A549 (cell line): ENCODE results near the gene GIGYF1.

Experiments used
- CTCF ChIP-seq: fragments of >200 bp; sonication (Bioruptor Twin); formaldehyde crosslinking; IDR thresholded peaks from 3 replicates; pipeline ENCODE4 v1.5.1; 2016
- EP300 ChIP-seq, 2 experiments: fragments of >200 bp; sonication (Bioruptor Twin); formaldehyde crosslinking; IDR thresholded peaks; 2 replicates in 1 of 2; 3 replicates in 1 of 2; pipeline ENCODE4 v1.6.1; 2016 to 2017
- HOXB5 ChIP-seq: fragments of 250-450 bp; sonication (Bioruptor Pico); IDR thresholded peaks from 2 replicates; pipeline ENCODE4 v1.5.0; 2020; ENCODE audit warnings: mild to moderate bottlenecking, moderate library complexity
- NPAS2 ChIP-seq: fragments of 250-450 bp; sonication (Bioruptor Pico); IDR thresholded peaks from 2 replicates; pipeline ENCODE4 v1.8.0; 2022; ENCODE audit warnings: mild to moderate bottlenecking, moderate library complexity, borderline replicate concordance
- PHF8 ChIP-seq: fragments of 200-600 bp; sonication (generic); IDR thresholded peaks from 2 replicates; pipeline ENCODE4 v1.6.1; 2016; ENCODE audit warnings: low read depth, mild to moderate bottlenecking, antibody characterized with exemption, moderate library complexity, borderline replicate concordance
- POLR2A ChIP-seq: IDR thresholded peaks from 2 replicates; pipeline ENCODE4 v1.6.1; 2012; ENCODE audit warnings: mild to moderate bottlenecking, low read length
- POLR2AphosphoS2 ChIP-seq: conservative IDR thresholded peaks from 2 replicates; pipeline ENCODE4 v1.6.1; 2012; ENCODE audit warnings: low read length, improper control_type of control experiment, inconsistent platforms
- RAD21 ChIP-seq, 2 experiments: fragments of >200 bp in 1 of 2; sonication (Bioruptor Twin) in 1 of 2; formaldehyde crosslinking in 1 of 2; IDR thresholded peaks in 1 of 2; conservative IDR thresholded peaks in 1 of 2; 2 replicates in 1 of 2; 3 replicates in 1 of 2; pipeline ENCODE4 v1.6.1; 2012 to 2018; ENCODE audit warnings: inconsistent platforms in 1 of 2
- RARB ChIP-seq: fragments of 250-450 bp; sonication (Bioruptor Pico); IDR thresholded peaks from 2 replicates; pipeline ENCODE4 v1.8.0; 2021; ENCODE audit warnings: mild to moderate bottlenecking, moderate library complexity
- ZFP36 ChIP-seq: fragments of 450-650 bp; IDR thresholded peaks from 2 replicates; pipeline ENCODE4 v1.6.1; 2014; ENCODE audit warnings: borderline replicate concordance; ENCODE audit not compliant: partially characterized antibody
- TF ChIP-seq, protein P1 (sequence below): fragments of 200-600 bp; sonication (generic); IDR thresholded peaks from 2 replicates; pipeline ENCODE4 v1.6.1; 2016; ENCODE audit warnings: antibody characterized with exemption, mild to moderate bottlenecking, moderate library complexity
- TF ChIP-seq, protein P2 (sequence below): fragments of 450-650 bp; IDR thresholded peaks from 2 replicates; pipeline ENCODE4 v1.6.1; 2014; ENCODE audit warnings: antibody characterized with exemption

GRCh38 chr7:100721505-100721812 is 27.4 kb upstream of the GIGYF1 start:
- TF ChIP-seq RAD21 (conservative IDR thresholded peaks at IDR 0.05 in 1 of 2, IDR thresholded peaks at IDR 0.05 in 1 of 2) (no peak), PHF8 (no peak), NPAS2 (CRISPR knock-in tag) (no peak), CTCF (no peak), POLR2A (no peak), HOXB5 (CRISPR knock-in tag) (no peak), RARB (CRISPR knock-in tag) (no peak), EP300 (IDR thresholded peaks at IDR 0.05) (no peak), POLR2AphosphoS2 (no peak), ZFP36 (no peak)
- TF ChIP-seq, protein P1, sequence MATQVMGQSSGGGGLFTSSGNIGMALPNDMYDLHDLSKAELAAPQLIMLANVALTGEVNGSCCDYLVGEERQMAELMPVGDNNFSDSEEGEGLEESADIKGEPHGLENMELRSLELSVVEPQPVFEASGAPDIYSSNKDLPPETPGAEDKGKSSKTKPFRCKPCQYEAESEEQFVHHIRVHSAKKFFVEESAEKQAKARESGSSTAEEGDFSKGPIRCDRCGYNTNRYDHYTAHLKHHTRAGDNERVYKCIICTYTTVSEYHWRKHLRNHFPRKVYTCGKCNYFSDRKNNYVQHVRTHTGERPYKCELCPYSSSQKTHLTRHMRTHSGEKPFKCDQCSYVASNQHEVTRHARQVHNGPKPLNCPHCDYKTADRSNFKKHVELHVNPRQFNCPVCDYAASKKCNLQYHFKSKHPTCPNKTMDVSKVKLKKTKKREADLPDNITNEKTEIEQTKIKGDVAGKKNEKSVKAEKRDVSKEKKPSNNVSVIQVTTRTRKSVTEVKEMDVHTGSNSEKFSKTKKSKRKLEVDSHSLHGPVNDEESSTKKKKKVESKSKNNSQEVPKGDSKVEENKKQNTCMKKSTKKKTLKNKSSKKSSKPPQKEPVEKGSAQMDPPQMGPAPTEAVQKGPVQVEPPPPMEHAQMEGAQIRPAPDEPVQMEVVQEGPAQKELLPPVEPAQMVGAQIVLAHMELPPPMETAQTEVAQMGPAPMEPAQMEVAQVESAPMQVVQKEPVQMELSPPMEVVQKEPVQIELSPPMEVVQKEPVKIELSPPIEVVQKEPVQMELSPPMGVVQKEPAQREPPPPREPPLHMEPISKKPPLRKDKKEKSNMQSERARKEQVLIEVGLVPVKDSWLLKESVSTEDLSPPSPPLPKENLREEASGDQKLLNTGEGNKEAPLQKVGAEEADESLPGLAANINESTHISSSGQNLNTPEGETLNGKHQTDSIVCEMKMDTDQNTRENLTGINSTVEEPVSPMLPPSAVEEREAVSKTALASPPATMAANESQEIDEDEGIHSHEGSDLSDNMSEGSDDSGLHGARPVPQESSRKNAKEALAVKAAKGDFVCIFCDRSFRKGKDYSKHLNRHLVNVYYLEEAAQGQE, result no peak
- TF ChIP-seq, protein P2, sequence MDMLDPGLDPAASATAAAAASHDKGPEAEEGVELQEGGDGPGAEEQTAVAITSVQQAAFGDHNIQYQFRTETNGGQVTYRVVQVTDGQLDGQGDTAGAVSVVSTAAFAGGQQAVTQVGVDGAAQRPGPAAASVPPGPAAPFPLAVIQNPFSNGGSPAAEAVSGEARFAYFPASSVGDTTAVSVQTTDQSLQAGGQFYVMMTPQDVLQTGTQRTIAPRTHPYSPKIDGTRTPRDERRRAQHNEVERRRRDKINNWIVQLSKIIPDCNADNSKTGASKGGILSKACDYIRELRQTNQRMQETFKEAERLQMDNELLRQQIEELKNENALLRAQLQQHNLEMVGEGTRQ, result no peak
